Mesothelial cell of epicardium (in vitro differentiated cells): ENCODE measurements around the gene CABLES2. TPM values are rescaled to one million over a fixed set of nuclear protein-coding genes. Genes with fewer than 3 reads are reported as not detected.

Source experiments
- DNase-seq, 2 experiments: peaks; one replicate each; pipeline ENCODE4 v3.0.0; 2021; ENCODE audit warnings: low spot score in 2 of 2; ENCODE audit not compliant: unreplicated experiment in 2 of 2
- H3K27ac Mint-ChIP-seq: 2 replicates; pipeline ENCODE4 v1.8.0; 2021; ENCODE audit warnings: mixed read lengths
- H3K27me3 Mint-ChIP-seq: 2 replicates; pipeline ENCODE4 v1.8.0; 2021; ENCODE audit warnings: low read depth, mixed read lengths
- H3K36me3 Mint-ChIP-seq: 2 replicates; pipeline ENCODE4 v1.8.0; 2021; ENCODE audit warnings: mixed read lengths
- H3K4me1 Mint-ChIP-seq: 2 replicates; pipeline ENCODE4 v1.8.0; 2021; ENCODE audit warnings: mixed read lengths
- H3K4me3 Mint-ChIP-seq: 2 replicates; pipeline ENCODE4 v1.8.0; 2021; ENCODE audit warnings: mild to moderate bottlenecking, moderate library complexity, mixed read lengths
- H3K9me3 Mint-ChIP-seq: 2 replicates; pipeline ENCODE4 v1.8.0; 2021; ENCODE audit warnings: mixed read lengths
- CTCF ChIP-seq: fragments of 200-600 bp; sonication (generic); IDR thresholded peaks from one replicate; pipeline ENCODE4 v1.5.0; 2021; ENCODE audit warnings: antibody characterized with exemption; ENCODE audit not compliant: unreplicated experiment
- total RNA-seq: library from RNA; stranded (reverse); gene quantifications from 3 replicates; pipeline ENCODE4 v1.2.1, GENCODE V29; 2021

The CABLES2 gene
- total RNA-seq, 1 donor from 2014 or later, result 23.7 TPM

DNA sequence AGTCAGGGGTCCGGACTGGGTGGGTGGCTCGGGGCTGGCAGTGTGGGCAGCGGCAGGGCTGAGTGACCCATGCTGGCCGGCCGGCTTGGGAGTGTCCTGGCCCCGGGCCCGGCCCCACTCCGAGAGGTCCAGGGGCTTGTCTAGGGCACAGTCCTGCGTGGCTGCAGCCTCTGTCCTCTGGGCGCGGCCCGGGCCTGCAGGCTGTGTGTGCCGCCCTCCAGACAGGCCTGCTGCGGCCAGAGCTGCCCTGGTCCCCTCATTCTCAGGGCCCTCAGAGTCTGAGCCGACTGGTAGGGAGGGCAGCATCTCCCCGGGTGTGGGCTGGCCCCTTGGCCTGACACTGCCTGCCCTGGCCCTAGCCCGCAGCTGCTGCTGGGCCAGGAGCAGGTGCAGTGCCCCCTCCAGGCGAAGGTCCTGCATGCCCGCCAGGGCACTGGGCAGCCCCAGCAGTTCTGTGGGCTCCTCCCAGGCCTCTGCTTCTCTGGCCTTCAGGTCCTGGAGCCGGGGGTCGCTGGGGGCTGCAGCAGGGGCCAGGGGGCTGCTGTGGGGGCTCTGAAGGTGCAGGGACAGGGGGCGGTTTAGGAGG, 6.9 kb upstream of the CABLES2 start:
- DNase-seq, result no peak
- no peaks in the 10 kb centered on the region for H3K36me3 Mint-ChIP-seq
- H3K27me3 Mint-ChIP-seq, result no peaks in the 10 kb centered on the region
- H3K4me3 Mint-ChIP-seq, result no peak overlapping the region
- H3K9me3 Mint-ChIP-seq, result no peaks in the 10 kb centered on the region
- H3K27ac Mint-ChIP-seq, result no peak overlapping the region
- H3K4me1 Mint-ChIP-seq, result peaks cover 12% of the 10 kb centered on the region
- TF ChIP-seq CTCF, result no peak

DNA sequence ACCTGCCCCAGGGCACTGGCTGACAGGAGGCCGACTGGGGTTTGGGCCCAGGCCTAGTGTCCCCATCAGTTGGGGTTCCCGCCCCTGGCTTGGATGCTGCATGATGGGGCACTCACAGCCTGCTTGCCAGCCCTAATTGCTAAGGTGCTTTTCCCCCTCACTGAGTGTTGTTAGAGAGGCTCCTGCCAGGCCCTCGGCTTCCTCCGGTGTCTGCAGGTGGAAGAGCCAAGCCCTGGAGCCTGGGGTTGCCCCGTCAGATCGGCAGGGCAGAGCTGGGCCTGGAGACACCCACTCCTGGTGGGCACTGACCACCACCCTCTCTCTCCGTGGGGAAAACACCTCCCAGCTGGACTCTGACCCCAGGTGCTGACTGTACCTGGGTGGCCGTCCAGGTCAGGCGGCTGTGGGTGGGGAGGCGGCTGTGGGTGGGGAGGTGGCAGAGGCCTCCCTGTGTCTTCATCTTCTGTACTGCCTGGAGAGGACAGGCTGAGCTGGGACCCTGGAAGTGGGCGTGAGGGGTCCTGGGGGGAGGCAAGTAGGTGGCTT, 6.0 kb upstream of the CABLES2 start:
- peaks cover 12% of the 10 kb centered on the region for H3K4me1 Mint-ChIP-seq
- H3K27ac Mint-ChIP-seq, result no peak overlapping the region
- DNase-seq, result no peak
- no peak for TF ChIP-seq CTCF
- H3K27me3 Mint-ChIP-seq, result no peaks in the 10 kb centered on the region
- H3K36me3 Mint-ChIP-seq, result no peaks in the 10 kb centered on the region
- no peaks in the 10 kb centered on the region for H3K9me3 Mint-ChIP-seq
- H3K4me3 Mint-ChIP-seq, result no peak overlapping the region

GRCh38 chr20:62412194-62413024, 5.3 kb upstream of the CABLES2 start:
- no peak overlapping the region for H3K4me3 Mint-ChIP-seq
- no peak for DNase-seq
- H3K9me3 Mint-ChIP-seq, result no peaks in the 10 kb centered on the region
- H3K27ac Mint-ChIP-seq, result no peak overlapping the region
- H3K4me1 Mint-ChIP-seq, result peaks cover 12% of the 10 kb centered on the region
- H3K36me3 Mint-ChIP-seq, result no peaks in the 10 kb centered on the region
- H3K27me3 Mint-ChIP-seq, result no peaks in the 10 kb centered on the region
- TF ChIP-seq CTCF, result no peak

DNA sequence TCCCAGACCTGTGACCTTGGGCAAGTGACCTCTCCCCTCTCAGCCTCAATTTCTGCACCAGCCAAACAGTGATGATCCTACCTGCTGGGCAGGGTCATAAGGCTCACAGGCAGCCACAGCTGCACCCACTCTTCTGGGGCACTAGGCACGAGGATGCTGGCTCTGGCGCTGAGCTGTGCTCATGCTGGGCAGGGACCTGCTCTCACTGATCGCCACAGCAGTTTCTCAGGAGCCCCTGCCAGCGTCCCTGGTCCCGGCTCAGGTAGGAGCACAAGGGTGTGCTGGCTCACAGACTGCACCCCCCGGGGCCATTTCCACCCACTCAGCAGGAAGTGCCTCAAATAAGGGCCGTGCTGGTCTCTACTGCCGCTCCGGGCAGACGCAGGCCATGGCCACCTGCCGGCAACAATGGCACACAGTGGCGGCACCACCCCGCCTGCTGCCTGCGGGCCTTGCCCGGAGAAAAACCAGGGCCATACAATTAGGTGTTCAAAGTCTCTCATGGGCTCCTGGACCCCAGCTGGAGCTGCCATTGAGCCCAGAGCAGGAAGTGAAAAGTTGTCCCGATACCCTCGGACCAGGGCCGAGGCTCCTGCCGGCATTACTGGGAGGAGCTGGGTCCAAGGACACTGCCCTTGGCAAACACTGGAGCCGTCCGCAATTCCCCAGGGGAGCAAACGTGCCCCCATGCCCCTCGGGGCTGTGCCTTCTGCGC, 4.6 kb upstream of the CABLES2 start:
- H3K4me1 Mint-ChIP-seq, result peaks cover 12% of the 10 kb centered on the region
- no peak overlapping the region for H3K4me3 Mint-ChIP-seq
- H3K36me3 Mint-ChIP-seq, result no peaks in the 10 kb centered on the region
- TF ChIP-seq CTCF, result no peak
- no peaks in the 10 kb centered on the region for H3K9me3 Mint-ChIP-seq
- no peaks in the 10 kb centered on the region for H3K27me3 Mint-ChIP-seq
- DNase-seq, result no peak
- no peak overlapping the region for H3K27ac Mint-ChIP-seq

GRCh38 chr20:62410746-62411478, 3.8 kb upstream of the CABLES2 start:
- TF ChIP-seq CTCF, result no peak
- Mint-ChIP-seq H3K27ac (no peak overlapping the region), H3K27me3 (no peaks in the 10 kb centered on the region), H3K36me3 (no peaks in the 10 kb centered on the region), H3K9me3 (no peaks in the 10 kb centered on the region), H3K4me1 (peaks cover 16% of the 10 kb centered on the region), H3K4me3 (no peak overlapping the region)
- no peak for DNase-seq
